Hepatocyte (in vitro differentiated cells): ENCODE data around the gene RXFP4. TPM values are rescaled to one million over a fixed set of nuclear protein-coding genes. Genes with fewer than 3 reads are reported as not detected.

ENCODE experiments used
- DNase-seq: peaks from one replicate; pipeline ENCODE4 v3.0.0-alpha.2; 2016; ENCODE audit warnings: low spot score
- H2AFZ ChIP-seq: fragments of 200-600 bp; sonication (generic); 2 replicates; pipeline ENCODE4 v1.6.0; 2016; ENCODE audit warnings: antibody characterized with exemption, mild to moderate bottlenecking
- H3K27ac ChIP-seq: fragments of 200-600 bp; sonication (generic); 2 replicates; pipeline ENCODE4 v1.5.1; 2016; ENCODE audit warnings: mild to moderate bottlenecking
- H3K27me3 ChIP-seq: fragments of 200-600 bp; sonication (generic); 2 replicates; pipeline ENCODE4 v1.6.1; 2016
- H3K36me3 ChIP-seq: fragments of 200-600 bp; sonication (generic); replicated peaks from 2 replicates; pipeline ENCODE4 v1.5.1; 2016; ENCODE audit warnings: low read depth; ENCODE audit not compliant: insufficient read depth
- H3K4me1 ChIP-seq: fragments of 200-600 bp; sonication (generic); 2 replicates; pipeline ENCODE4 v1.5.1; 2016; ENCODE audit warnings: mild to moderate bottlenecking, moderate library complexity; ENCODE audit not compliant: insufficient read depth
- H3K4me2 ChIP-seq: fragments of 200-600 bp; sonication (generic); 2 replicates; pipeline ENCODE4 v1.6.0; 2016
- H3K4me3 ChIP-seq: fragments of 200-600 bp; sonication (generic); 2 replicates; pipeline ENCODE4 v1.5.1; 2016; ENCODE audit warnings: mild to moderate bottlenecking
- H3K79me2 ChIP-seq: fragments of 200-600 bp; sonication (generic); 2 replicates; pipeline ENCODE4 v1.6.0; 2017; ENCODE audit warnings: mild to moderate bottlenecking
- H3K9me2 ChIP-seq: fragments of 200-600 bp; sonication (generic); replicated peaks from 2 replicates; pipeline ENCODE4 v1.6.0; 2017; ENCODE audit warnings: mild to moderate bottlenecking; ENCODE audit not compliant: insufficient read depth
- H3K9me3 ChIP-seq: fragments of 200-600 bp; sonication (generic); 2 replicates; pipeline ENCODE4 v1.5.1; 2016; ENCODE audit warnings: low read depth, mild to moderate bottlenecking
- H4K20me1 ChIP-seq: fragments of 200-600 bp; sonication (generic); 2 replicates; pipeline ENCODE4 v1.6.0; 2016; ENCODE audit warnings: mild to moderate bottlenecking; ENCODE audit not compliant: insufficient read depth, poor library complexity, severe bottlenecking
- CTCF ChIP-seq: fragments of 200-600 bp; sonication (generic); IDR thresholded peaks from 2 replicates; pipeline ENCODE4 v1.5.1; 2016; ENCODE audit warnings: antibody characterized with exemption, mild to moderate bottlenecking; ENCODE audit not compliant: poor library complexity
- EZH2 ChIP-seq: fragments of 200-600 bp; sonication (generic); IDR thresholded peaks from 2 replicates; pipeline ENCODE4 v1.6.1; 2016; ENCODE audit warnings: antibody characterized with exemption, mild to moderate bottlenecking, borderline replicate concordance
- EZH2phosphoT487 ChIP-seq: fragments of 200-600 bp; sonication (generic); IDR thresholded peaks from one replicate; pipeline ENCODE4 v1.6.1; 2018; ENCODE audit warnings: antibody characterized with exemption, mild to moderate bottlenecking, low read depth, moderate library complexity; ENCODE audit not compliant: unreplicated experiment, severe bottlenecking
- WGBS: methylation state at CpG from one replicate; pipeline ENCODE4 v1.1.6; 2016; ENCODE audit warnings: low lambda C conversion rate; ENCODE audit errors: missing lambda C conversion rate; 5-methylcytosine and 5-hydroxymethylcytosine counted together
- polyA plus RNA-seq: library from polyadenylated mRNA; unstranded; fragments of >200 nt; fragmentation: Nextera tagmentation; extraction: Ambion mirVana; gene quantifications from 2 replicates; pipeline ENCODE4 v1.2.1, GENCODE V29; 2016
- total RNA-seq: library from RNA; depleted of rRNA; stranded (reverse); fragments of >200 nt; gene quantifications from 2 replicates; pipeline ENCODE4 v1.2.3, GENCODE V29; 2014

Gene RXFP4
- total and polyA plus RNA-seq, 2 experiments from 2014 or later: 0.83 TPM; not detected in 1

- Histone ChIP-seq H3K4me3 (no peak overlapping the region), H3K79me2 (no peaks in the 10 kb centered on the region), H3K27me3 (no peaks in the 10 kb centered on the region), H4K20me1 (no peaks in the 10 kb centered on the region), H3K27ac (no peak overlapping the region), H3K9me2 (no peaks in the 10 kb centered on the region), H3K9me3 (no peaks in the 10 kb centered on the region), H3K4me2 (no peak overlapping the region), H3K4me1 (no peaks in the 10 kb centered on the region), H3K36me3 (no peaks in the 10 kb centered on the region), H2AFZ (no peak overlapping the region)
- TF ChIP-seq EZH2 (no peak), CTCF (no peak), EZH2phosphoT487 (no peak)
- DNase-seq: no peak
- WGBS: 83% methylated on average over 14 of the region's 14 CpGs
These were observed 20.5 kb downstream of the RXFP4 start for GRCh38 chr1:155961937-155962336.

GRCh38 chr1:155962599-155963211 is 21.3 kb downstream of the RXFP4 start:
- DNase-seq: no peak
- no peak for TF ChIP-seq EZH2
- no peak for TF ChIP-seq CTCF
- no peak for TF ChIP-seq EZH2phosphoT487
- no peak overlapping the region for H3K27ac ChIP-seq
- H3K9me2 ChIP-seq: no peaks in the 10 kb centered on the region
- H3K27me3 ChIP-seq: no peaks in the 10 kb centered on the region
- peaks cover 2% of the 10 kb centered on the region for H3K79me2 ChIP-seq
- WGBS: 97% methylated on average over 15 of the region's 18 CpGs
- H3K4me3 ChIP-seq: no peak overlapping the region
- H2AFZ ChIP-seq: no peak overlapping the region
- H3K36me3 ChIP-seq: no peaks in the 10 kb centered on the region
- no peak overlapping the region for H3K4me2 ChIP-seq
- no peaks in the 10 kb centered on the region for H3K4me1 ChIP-seq
- H3K9me3 ChIP-seq: no peaks in the 10 kb centered on the region
- H4K20me1 ChIP-seq: peaks cover 3% of the 10 kb centered on the region

GRCh38 chr1:155964193-155964592 is 22.8 kb downstream of the RXFP4 start:
- no peak overlapping the region for H3K4me2 ChIP-seq
- no peaks in the 10 kb centered on the region for H3K27me3 ChIP-seq
- no peak overlapping the region for H3K4me3 ChIP-seq
- no peaks in the 10 kb centered on the region for H3K36me3 ChIP-seq
- no peak for TF ChIP-seq EZH2phosphoT487
- TF ChIP-seq CTCF: no peak
- no peak for TF ChIP-seq EZH2
- no peaks in the 10 kb centered on the region for H3K9me2 ChIP-seq
- peaks cover 17% of the 10 kb centered on the region for H3K79me2 ChIP-seq
- H3K4me1 ChIP-seq: no peaks in the 10 kb centered on the region
- H2AFZ ChIP-seq: no peak overlapping the region
- WGBS: 90% methylated on average over 7 of the region's 7 CpGs
- peaks cover 7% of the 10 kb centered on the region for H4K20me1 ChIP-seq
- no peak overlapping the region for H3K27ac ChIP-seq
- H3K9me3 ChIP-seq: no peaks in the 10 kb centered on the region
- no peak for DNase-seq
